Measurements from ENCODE around the gene BRIX1. TPM values are rescaled to one million over a fixed set of nuclear protein-coding genes. Genes with fewer than 3 reads are reported as not detected.

BRIX1 gene
- total and polyA plus RNA-seq, 9 of the 15 experiments (the other 6 are each of a cell fraction or from before 2014, with no cell fraction given): 115 to 193 (median 159) TPM

DNA sequence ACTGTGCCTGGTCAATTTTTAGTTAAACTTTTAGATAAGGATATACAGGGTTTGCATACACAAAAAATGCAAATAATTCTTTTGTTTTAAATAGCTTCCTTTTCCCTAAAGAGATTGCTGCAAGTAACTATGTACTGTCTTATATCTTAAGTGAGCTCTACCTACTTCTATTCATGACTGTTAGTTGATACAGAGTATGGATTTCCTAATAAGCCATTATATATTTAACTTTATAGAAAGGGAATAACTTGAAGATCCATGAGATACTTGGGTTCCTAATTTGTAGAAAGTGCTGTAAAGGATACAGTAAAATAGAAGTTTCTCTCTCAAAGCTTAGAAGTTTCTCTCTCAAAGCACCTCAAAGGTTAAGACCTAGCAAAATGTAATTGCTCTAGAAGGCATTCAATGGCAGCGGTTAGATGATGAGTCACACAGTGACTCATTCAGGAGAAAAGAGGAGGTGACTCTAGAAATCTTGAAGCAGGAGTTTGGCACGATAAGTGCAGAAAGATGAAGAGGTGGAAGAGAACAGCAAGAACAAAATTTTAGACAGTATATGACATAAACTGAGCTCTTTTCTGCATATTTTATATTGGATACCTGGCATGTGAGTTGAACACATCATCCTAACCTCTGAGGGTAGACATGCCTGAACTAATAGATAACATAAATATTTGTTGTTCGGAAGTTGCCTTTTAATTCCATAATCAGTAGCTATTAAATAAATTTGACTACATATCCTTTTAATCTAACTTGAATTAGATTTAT is 8.4 kb downstream of the BRIX1 start (continued):
- TF ChIP-seq, protein P1, sequence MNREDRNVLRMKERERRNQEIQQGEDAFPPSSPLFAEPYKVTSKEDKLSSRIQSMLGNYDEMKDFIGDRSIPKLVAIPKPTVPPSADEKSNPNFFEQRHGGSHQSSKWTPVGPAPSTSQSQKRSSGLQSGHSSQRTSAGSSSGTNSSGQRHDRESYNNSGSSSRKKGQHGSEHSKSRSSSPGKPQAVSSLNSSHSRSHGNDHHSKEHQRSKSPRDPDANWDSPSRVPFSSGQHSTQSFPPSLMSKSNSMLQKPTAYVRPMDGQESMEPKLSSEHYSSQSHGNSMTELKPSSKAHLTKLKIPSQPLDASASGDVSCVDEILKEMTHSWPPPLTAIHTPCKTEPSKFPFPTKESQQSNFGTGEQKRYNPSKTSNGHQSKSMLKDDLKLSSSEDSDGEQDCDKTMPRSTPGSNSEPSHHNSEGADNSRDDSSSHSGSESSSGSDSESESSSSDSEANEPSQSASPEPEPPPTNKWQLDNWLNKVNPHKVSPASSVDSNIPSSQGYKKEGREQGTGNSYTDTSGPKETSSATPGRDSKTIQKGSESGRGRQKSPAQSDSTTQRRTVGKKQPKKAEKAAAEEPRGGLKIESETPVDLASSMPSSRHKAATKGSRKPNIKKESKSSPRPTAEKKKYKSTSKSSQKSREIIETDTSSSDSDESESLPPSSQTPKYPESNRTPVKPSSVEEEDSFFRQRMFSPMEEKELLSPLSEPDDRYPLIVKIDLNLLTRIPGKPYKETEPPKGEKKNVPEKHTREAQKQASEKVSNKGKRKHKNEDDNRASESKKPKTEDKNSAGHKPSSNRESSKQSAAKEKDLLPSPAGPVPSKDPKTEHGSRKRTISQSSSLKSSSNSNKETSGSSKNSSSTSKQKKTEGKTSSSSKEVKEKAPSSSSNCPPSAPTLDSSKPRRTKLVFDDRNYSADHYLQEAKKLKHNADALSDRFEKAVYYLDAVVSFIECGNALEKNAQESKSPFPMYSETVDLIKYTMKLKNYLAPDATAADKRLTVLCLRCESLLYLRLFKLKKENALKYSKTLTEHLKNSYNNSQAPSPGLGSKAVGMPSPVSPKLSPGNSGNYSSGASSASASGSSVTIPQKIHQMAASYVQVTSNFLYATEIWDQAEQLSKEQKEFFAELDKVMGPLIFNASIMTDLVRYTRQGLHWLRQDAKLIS (CRISPR knock-in tag; IDR thresholded peaks at IDR 0.05): no peak
- TF ChIP-seq, protein P2, sequence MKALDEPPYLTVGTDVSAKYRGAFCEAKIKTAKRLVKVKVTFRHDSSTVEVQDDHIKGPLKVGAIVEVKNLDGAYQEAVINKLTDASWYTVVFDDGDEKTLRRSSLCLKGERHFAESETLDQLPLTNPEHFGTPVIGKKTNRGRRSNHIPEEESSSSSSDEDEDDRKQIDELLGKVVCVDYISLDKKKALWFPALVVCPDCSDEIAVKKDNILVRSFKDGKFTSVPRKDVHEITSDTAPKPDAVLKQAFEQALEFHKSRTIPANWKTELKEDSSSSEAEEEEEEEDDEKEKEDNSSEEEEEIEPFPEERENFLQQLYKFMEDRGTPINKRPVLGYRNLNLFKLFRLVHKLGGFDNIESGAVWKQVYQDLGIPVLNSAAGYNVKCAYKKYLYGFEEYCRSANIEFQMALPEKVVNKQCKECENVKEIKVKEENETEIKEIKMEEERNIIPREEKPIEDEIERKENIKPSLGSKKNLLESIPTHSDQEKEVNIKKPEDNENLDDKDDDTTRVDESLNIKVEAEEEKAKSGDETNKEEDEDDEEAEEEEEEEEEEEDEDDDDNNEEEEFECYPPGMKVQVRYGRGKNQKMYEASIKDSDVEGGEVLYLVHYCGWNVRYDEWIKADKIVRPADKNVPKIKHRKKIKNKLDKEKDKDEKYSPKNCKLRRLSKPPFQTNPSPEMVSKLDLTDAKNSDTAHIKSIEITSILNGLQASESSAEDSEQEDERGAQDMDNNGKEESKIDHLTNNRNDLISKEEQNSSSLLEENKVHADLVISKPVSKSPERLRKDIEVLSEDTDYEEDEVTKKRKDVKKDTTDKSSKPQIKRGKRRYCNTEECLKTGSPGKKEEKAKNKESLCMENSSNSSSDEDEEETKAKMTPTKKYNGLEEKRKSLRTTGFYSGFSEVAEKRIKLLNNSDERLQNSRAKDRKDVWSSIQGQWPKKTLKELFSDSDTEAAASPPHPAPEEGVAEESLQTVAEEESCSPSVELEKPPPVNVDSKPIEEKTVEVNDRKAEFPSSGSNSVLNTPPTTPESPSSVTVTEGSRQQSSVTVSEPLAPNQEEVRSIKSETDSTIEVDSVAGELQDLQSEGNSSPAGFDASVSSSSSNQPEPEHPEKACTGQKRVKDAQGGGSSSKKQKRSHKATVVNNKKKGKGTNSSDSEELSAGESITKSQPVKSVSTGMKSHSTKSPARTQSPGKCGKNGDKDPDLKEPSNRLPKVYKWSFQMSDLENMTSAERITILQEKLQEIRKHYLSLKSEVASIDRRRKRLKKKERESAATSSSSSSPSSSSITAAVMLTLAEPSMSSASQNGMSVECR (CRISPR knock-in tag; IDR thresholded peaks at IDR 0.05): no peak
- TF ChIP-seq, protein P3, sequence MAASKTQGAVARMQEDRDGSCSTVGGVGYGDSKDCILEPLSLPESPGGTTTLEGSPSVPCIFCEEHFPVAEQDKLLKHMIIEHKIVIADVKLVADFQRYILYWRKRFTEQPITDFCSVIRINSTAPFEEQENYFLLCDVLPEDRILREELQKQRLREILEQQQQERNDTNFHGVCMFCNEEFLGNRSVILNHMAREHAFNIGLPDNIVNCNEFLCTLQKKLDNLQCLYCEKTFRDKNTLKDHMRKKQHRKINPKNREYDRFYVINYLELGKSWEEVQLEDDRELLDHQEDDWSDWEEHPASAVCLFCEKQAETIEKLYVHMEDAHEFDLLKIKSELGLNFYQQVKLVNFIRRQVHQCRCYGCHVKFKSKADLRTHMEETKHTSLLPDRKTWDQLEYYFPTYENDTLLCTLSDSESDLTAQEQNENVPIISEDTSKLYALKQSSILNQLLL (CRISPR knock-in tag; IDR thresholded peaks at IDR 0.05; ENCODE audit: borderline replicate concordance): no peak
- TF ChIP-seq MBD2 (IDR thresholded peaks at IDR 0.05; ENCODE audit: borderline replicate concordance, low read depth): peak; percentile 60
- TF ChIP-seq, protein P4, sequence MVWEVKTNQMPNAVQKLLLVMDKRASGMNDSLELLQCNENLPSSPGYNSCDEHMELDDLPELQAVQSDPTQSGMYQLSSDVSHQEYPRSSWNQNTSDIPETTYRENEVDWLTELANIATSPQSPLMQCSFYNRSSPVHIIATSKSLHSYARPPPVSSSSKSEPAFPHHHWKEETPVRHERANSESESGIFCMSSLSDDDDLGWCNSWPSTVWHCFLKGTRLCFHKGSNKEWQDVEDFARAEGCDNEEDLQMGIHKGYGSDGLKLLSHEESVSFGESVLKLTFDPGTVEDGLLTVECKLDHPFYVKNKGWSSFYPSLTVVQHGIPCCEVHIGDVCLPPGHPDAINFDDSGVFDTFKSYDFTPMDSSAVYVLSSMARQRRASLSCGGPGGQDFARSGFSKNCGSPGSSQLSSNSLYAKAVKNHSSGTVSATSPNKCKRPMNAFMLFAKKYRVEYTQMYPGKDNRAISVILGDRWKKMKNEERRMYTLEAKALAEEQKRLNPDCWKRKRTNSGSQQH (CRISPR knock-in tag; IDR thresholded peaks at IDR 0.05): no peak
- TF ChIP-seq, protein P5, sequence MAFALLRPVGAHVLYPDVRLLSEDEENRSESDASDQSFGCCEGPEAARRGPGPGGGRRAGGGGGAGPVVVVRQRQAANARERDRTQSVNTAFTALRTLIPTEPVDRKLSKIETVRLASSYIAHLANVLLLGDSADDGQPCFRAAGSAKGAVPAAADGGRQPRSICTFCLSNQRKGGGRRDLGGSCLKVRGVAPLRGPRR (CRISPR knock-in tag; IDR thresholded peaks at IDR 0.05): no peak
- TF ChIP-seq CAMTA2 (CRISPR knock-in tag; conservative IDR thresholded peaks at IDR 0.05): no peak
- TF ChIP-seq, protein P6, sequence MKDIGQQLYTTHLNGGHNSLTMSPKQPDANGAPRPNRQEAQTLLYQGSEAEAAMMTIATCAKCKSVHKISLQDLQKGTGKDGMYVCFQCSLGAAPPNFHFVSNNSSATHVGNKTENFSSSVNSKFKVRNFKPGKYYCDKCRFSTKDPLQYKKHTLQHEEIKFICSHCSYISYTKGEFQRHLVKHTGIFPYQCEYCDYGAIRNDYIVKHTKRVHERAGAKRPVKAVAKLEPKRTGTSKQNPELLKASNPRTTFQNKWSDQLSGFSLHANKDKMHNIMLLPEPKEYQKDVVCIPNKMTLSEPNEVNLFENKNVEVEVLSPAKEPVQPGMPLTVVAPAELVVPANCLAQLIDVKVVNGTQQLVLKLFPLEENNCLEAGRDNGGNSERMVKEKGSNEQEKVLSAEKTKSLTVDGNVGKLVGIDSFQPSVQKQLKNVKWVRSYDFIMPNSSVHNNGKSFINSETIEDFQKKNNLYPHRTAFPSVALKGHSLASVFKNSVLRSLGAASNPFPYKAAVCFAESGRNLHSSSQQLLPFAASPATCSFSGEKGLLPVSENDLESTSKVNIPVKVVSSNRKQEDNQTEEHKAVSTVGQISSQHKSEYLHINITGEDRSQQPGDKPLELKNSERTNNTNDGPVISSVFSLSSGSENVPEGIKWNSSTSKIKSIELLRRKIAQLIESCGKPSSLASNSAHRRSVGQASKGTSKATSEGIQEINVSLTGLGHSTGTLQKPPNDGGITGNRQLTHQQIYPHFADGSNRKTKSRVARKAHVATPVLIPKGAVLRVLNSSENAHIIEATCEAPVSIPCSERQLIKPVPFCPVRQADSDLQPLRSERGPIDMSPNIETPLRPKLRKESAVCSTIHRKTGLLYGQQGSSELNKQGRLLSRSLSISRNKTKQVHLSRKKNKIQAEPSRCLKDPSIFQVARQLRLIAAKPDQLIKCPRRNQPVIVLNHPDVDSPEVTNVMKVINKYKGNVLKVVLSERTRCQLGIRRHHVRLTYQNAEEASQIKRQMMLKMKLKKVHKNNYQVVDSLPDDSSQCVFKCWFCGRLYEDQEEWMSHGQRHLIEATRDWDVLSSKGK (CRISPR knock-in tag; IDR thresholded peaks at IDR 0.05): no peak
- peak; percentile 61 for TF ChIP-seq TAF9B (IDR thresholded peaks at IDR 0.05; ENCODE audit: partially characterized antibody)
- no peak for TF ChIP-seq BRF1 (IDR thresholded peaks at IDR 0.05; ENCODE audit: borderline replicate concordance, extremely low read depth, insufficient read length)

Measured in K562 (cell line).